ENCODE measurements around the gene AKAP6.

Gene AKAP6

GRCh38 chr14:32622742-32623141, 293.6 kb downstream of the AKAP6 start:
- no peak for DNase-seq (ENCODE audit: low spot score)

GRCh38 chr14:32623300-32624093, 294.4 kb downstream of the AKAP6 start:
- no peak for DNase-seq (ENCODE audit: low spot score)

GRCh38 chr14:32625211-32625610, 296.1 kb downstream of the AKAP6 start:
- no peak for DNase-seq (ENCODE audit: low spot score)

- no peak for DNase-seq (ENCODE audit: low spot score)
Measured at GRCh38 chr14:32627545-32628298, 298.6 kb downstream of the AKAP6 start.

- no peak for DNase-seq (ENCODE audit: low spot score)
Measured at GRCh38 chr14:32629236-32629635, 300.1 kb downstream of the AKAP6 start.

- DNase-seq (ENCODE audit: low spot score): no peak
Measured at GRCh38 chr14:32630701-32631100, 301.6 kb downstream of the AKAP6 start.

- DNase-seq (ENCODE audit: low spot score): no peak
Measured at GRCh38 chr14:32633224-32633859, 304.2 kb downstream of the AKAP6 start.

- no peak for DNase-seq (ENCODE audit: low spot score)
Measured at GRCh38 chr14:32633930-32634329, 304.8 kb downstream of the AKAP6 start.

- DNase-seq (ENCODE audit: low spot score): no peak
Measured at GRCh38 chr14:32635061-32635719, 306.1 kb downstream of the AKAP6 start.

- DNase-seq (ENCODE audit: low spot score): no peak
Measured at GRCh38 chr14:32637582-32637981, 308.5 kb downstream of the AKAP6 start.

- no peak for DNase-seq (ENCODE audit: low spot score)
Measured at GRCh38 chr14:32639208-32639607, 310.1 kb downstream of the AKAP6 start.

GRCh38 chr14:32645551-32645950, 316.5 kb downstream of the AKAP6 start:
- DNase-seq (ENCODE audit: low spot score): no peak

GRCh38 chr14:32648434-32648833, 319.3 kb downstream of the AKAP6 start:
- no peak for DNase-seq (ENCODE audit: low spot score)

- no peak for DNase-seq (ENCODE audit: low spot score)
Measured at GRCh38 chr14:32650030-32650429, 320.9 kb downstream of the AKAP6 start.

GRCh38 chr14:32650665-32651064, 321.6 kb downstream of the AKAP6 start:
- no peak for DNase-seq (ENCODE audit: low spot score)

- DNase-seq (ENCODE audit: low spot score): no peak
Measured at GRCh38 chr14:32654106-32654505, 325.0 kb downstream of the AKAP6 start.

GRCh38 chr14:32656601-32657000, 327.5 kb downstream of the AKAP6 start:
- DNase-seq (ENCODE audit: low spot score): no peak

GRCh38 chr14:32657081-32657480, 328.0 kb downstream of the AKAP6 start:
- DNase-seq (ENCODE audit: low spot score): peak; percentile 13

- no peak for DNase-seq (ENCODE audit: low spot score)
Measured at GRCh38 chr14:32661216-32661615, 332.1 kb downstream of the AKAP6 start.

- DNase-seq (ENCODE audit: low spot score): no peak
Measured at GRCh38 chr14:32662211-32662610, 333.1 kb downstream of the AKAP6 start.

GRCh38 chr14:32666308-32666707, 337.2 kb downstream of the AKAP6 start:
- no peak for DNase-seq (ENCODE audit: low spot score)

- no peak for DNase-seq (ENCODE audit: low spot score)
Measured at GRCh38 chr14:32667287-32667686, 338.2 kb downstream of the AKAP6 start.

Data from cerebellar cortex (tissue), 1 donor.